SU-DHL-6 (cell line): ENCODE data around the gene RC3H2.

Experiments used
- H2AFZ ChIP-seq: fragments of 200-600 bp; sonication (generic); 2 replicates; pipeline ENCODE4 v1.6.1; 2014; ENCODE audit warnings: low read depth, mild to moderate bottlenecking, moderate library complexity, mixed read lengths, antibody characterized with exemption, low read length; ENCODE audit not compliant: severe bottlenecking
- H3F3A ChIP-seq: fragments of 200-600 bp; shearing (Covaris generic); 2 replicates; pipeline ENCODE4 v1.6.0; 2016; ENCODE audit warnings: antibody characterized with exemption, mild to moderate bottlenecking; ENCODE audit not compliant: insufficient read depth
- H3K27ac ChIP-seq: fragments of 200-600 bp; sonication (generic); 2 replicates; pipeline ENCODE4 v1.5.1; 2016; ENCODE audit warnings: low read depth, mild to moderate bottlenecking, low read length, moderate library complexity, mixed read lengths
- H3K27me3 ChIP-seq: fragments of 200-600 bp; sonication (generic), shearing (Covaris generic); 2 replicates; pipeline ENCODE4 v1.6.0; 2014; ENCODE audit warnings: mild to moderate bottlenecking, low read length
- H3K36me3 ChIP-seq: fragments of 200-600 bp; sonication (generic); 2 replicates; pipeline ENCODE4 v1.6.1; 2014; ENCODE audit warnings: mild to moderate bottlenecking, low read length, mixed read lengths
- H3K4me2 ChIP-seq: fragments of 300-600, 200-600 bp; shearing (Covaris generic), sonication (generic); 2 replicates; pipeline ENCODE4 v1.6.0; 2014; ENCODE audit warnings: low read length, low read depth, mild to moderate bottlenecking; ENCODE audit not compliant: poor library complexity, severe bottlenecking
- H3K4me3 ChIP-seq: fragments of 200-600 bp; sonication (generic); 2 replicates; pipeline ENCODE4 v1.5.1; 2014; ENCODE audit warnings: antibody characterized with exemption, low read length, mild to moderate bottlenecking, mixed read lengths; ENCODE audit not compliant: insufficient read depth, poor library complexity, severe bottlenecking
- H3K79me2 ChIP-seq: fragments of 200-600 bp; sonication (generic); 2 replicates; pipeline ENCODE4 v1.6.1; 2014; ENCODE audit warnings: mild to moderate bottlenecking, low read length, moderate library complexity; ENCODE audit not compliant: insufficient read depth
- H3K9ac ChIP-seq: fragments of 200-600 bp; sonication (generic); 2 replicates; pipeline ENCODE4 v1.7.0; 2014; ENCODE audit warnings: mild to moderate bottlenecking, low read length
- H3K9me2 ChIP-seq: fragments of 200-600 bp; sonication (generic); replicated peaks from 2 replicates; pipeline ENCODE4 v1.6.1; 2014; ENCODE audit warnings: low read length; ENCODE audit not compliant: insufficient read depth
- H3K9me3 ChIP-seq: fragments of 200-600 bp; sonication (generic); 2 replicates; pipeline ENCODE4 v1.6.1; 2014; ENCODE audit warnings: low read length, mixed read lengths; ENCODE audit not compliant: insufficient read depth
- H4K20me1 ChIP-seq: fragments of 200-600 bp; sonication (generic); 2 replicates; pipeline ENCODE4 v1.6.1; 2014; ENCODE audit warnings: low read depth, mild to moderate bottlenecking, antibody characterized with exemption, low read length, moderate library complexity, mixed read lengths
- EZH2phosphoT487 ChIP-seq: fragments of 200-600 bp; sonication (generic), shearing (Covaris generic); conservative IDR thresholded peaks from 2 replicates; pipeline ENCODE4 v1.6.1; 2018; ENCODE audit warnings: mild to moderate bottlenecking, antibody characterized with exemption, low read length, moderate library complexity, mixed read lengths
- TF ChIP-seq, protein P1 (sequence below): fragments of 200-600 bp; sonication (generic); IDR thresholded peaks from one replicate; pipeline ENCODE4 v1.5.1; 2017; ENCODE audit warnings: antibody characterized with exemption, mild to moderate bottlenecking, low read length, moderate library complexity; ENCODE audit not compliant: insufficient read depth, poor library complexity, severe bottlenecking

The RC3H2 gene

DNA sequence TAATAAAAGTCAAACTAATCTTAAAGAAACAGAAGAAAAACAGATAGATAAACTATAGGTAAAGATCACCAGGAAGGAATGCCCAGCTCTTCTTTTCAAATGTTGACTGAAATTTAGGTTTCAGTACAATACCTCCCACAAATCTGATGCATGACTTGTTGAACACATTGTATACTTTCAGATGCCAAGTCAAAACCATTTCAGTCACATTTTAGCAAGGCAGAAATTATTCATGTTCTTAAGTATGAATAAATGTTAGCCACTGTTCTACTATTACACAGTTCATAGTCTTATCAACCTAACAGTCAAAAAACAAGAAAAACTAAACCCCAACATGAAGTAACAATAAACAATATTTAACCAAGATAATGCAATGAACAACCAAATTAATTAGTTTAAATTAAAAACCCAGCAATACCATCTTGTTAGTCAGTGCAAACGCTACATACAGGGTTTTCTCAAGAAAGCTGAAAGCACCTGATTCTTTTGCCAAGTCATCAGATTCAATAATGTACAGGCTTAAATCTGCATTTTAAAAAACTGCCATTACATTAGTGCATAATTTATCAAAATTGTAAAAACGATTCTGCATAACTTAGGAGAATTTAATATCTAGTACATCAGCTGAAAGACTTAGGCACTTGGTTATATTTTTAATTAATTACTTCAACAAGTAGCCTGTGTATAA lies 56.8 kb downstream of the RC3H2 start:
- TF ChIP-seq, protein P1, sequence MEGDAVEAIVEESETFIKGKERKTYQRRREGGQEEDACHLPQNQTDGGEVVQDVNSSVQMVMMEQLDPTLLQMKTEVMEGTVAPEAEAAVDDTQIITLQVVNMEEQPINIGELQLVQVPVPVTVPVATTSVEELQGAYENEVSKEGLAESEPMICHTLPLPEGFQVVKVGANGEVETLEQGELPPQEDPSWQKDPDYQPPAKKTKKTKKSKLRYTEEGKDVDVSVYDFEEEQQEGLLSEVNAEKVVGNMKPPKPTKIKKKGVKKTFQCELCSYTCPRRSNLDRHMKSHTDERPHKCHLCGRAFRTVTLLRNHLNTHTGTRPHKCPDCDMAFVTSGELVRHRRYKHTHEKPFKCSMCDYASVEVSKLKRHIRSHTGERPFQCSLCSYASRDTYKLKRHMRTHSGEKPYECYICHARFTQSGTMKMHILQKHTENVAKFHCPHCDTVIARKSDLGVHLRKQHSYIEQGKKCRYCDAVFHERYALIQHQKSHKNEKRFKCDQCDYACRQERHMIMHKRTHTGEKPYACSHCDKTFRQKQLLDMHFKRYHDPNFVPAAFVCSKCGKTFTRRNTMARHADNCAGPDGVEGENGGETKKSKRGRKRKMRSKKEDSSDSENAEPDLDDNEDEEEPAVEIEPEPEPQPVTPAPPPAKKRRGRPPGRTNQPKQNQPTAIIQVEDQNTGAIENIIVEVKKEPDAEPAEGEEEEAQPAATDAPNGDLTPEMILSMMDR = no peak
- no peak for TF ChIP-seq EZH2phosphoT487

DNA sequence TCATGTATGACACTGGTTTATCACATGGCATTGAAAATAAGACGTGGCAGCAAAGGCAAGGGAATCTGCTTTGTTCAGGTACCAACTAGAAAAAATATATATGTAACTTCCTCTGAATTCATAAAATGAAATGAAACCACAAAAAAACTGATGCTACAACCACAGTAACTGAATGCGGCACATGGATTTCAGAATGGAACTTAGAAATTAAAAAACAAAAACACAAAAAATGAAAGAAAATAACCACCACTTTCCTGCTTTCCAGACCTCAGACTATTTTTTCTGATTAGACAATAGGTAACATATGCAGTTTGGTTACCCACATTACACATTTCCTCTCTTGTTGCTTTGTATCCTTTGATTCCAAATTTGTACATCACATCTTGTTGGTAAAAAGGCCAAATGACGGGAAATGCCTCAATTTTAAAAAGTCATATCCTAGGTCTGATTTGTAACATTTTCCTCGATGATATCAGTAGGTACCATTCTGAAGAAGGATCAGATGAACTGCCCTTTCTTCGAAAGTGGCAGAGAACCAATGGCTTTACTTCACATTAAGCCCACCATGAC lies 58.7 kb downstream of the RC3H2 start:
- TF ChIP-seq, protein P1 = no peak
- no peak for TF ChIP-seq EZH2phosphoT487
- Histone ChIP-seq H4K20me1 (peaks cover 6% of the 10 kb centered on the region; the same call in 1 of the 2 replicates), H3K9me2 (no peaks in the 10 kb centered on the region), H3F3A (peaks cover 20% of the 10 kb centered on the region; the same call in 1 of the 2 replicates), H2AFZ (no peak overlapping the region), H3K9me3 (no peaks in the 10 kb centered on the region), H3K36me3 (peaks cover 37% of the 10 kb centered on the region; the same call in 1 of the 2 replicates), H3K27ac (no peak overlapping the region), H3K27me3 (no peaks in the 10 kb centered on the region), H3K4me3 (no peak overlapping the region), H3K9ac (no peak overlapping the region), H3K4me2 (no peak overlapping the region), H3K79me2 (no peaks in the 10 kb centered on the region)

More for the DNA sequence above, 56.8 kb downstream of the RC3H2 start:
- no peaks in the 10 kb centered on the region for H3K27me3 ChIP-seq
- peaks cover 20% of the 10 kb centered on the region; the same call in 1 of the 2 replicates for H3F3A ChIP-seq
- peaks cover 38% of the 10 kb centered on the region; the same call in 1 of the 2 replicates for H3K36me3 ChIP-seq
- no peak overlapping the region for H3K9ac ChIP-seq
- H3K9me2 ChIP-seq = no peaks in the 10 kb centered on the region
- no peaks in the 10 kb centered on the region for H3K79me2 ChIP-seq
- peaks cover 6% of the 10 kb centered on the region; the same call in 1 of the 2 replicates for H4K20me1 ChIP-seq
- no peak overlapping the region for H3K4me2 ChIP-seq
- no peak overlapping the region for H3K27ac ChIP-seq
- H3K9me3 ChIP-seq = no peaks in the 10 kb centered on the region
- H3K4me3 ChIP-seq = no peak overlapping the region
- no peak overlapping the region for H2AFZ ChIP-seq

DNA sequence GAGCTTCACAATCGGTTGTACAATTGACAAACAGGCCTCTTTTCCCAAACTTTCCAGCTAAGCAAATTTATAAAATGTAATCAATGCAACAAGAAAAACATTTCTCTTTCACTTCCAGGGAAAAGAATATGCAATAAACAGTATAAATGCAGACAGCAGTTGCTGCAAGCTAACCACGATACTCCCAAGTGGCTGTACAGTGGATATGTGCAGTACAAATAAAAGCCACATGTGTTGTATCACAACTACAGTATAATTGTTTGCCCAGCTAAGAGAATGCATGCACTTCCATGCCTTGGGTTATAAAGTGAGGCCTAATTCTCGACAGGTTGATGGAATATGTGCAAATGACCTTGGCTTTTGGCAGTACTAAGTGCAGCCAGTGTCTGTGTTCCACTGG lies 60.0 kb downstream of the RC3H2 start:
- Histone ChIP-seq H3K27me3 (no peaks in the 10 kb centered on the region), H3K9me2 (no peaks in the 10 kb centered on the region), H3K9me3 (no peaks in the 10 kb centered on the region), H3K36me3 (peaks cover 28% of the 10 kb centered on the region; the same call in 1 of the 2 replicates), H3K4me3 (no peak overlapping the region), H3K79me2 (no peaks in the 10 kb centered on the region), H3F3A (peaks cover 20% of the 10 kb centered on the region; the same call in 1 of the 2 replicates), H3K27ac (no peak overlapping the region), H3K4me2 (no peak overlapping the region), H4K20me1 (peaks cover 6% of the 10 kb centered on the region; the same call in 1 of the 2 replicates), H3K9ac (no peak overlapping the region), H2AFZ (no peak overlapping the region)
- TF ChIP-seq, protein P1 = no peak
- TF ChIP-seq EZH2phosphoT487 = no peak
